Heart right ventricle (tissue), 16 donors: Measurements from ENCODE around the gene STIM2. TPM values are rescaled to one million over a fixed set of nuclear protein-coding genes. Genes with fewer than 3 reads are reported as not detected.

Experiments
- ATAC-seq, 8 donors: fragments of 200-7000 bp; cut with Tn5 transposase; one replicate each; pipeline ENCODE4 v1.9.1; 2020; ENCODE audit warnings: mild to moderate bottlenecking in 8 of 8, moderate library complexity in 8 of 8, moderate number of reproducible peaks in 1 of 8
- DNase-seq, 2 donors: peaks; one replicate each; pipeline ENCODE4 v3.0.0-alpha.2; 2020
- H3K27ac ChIP-seq, 10 donors: fragments of 200-600 bp; sonication (generic) in 2 of 10; one replicate each; pipeline versions ENCODE4 v1.5.0 to v1.8.0; 2020 to 2022; ENCODE audit warnings: mild to moderate bottlenecking in 3 of 10
- H3K27me3 ChIP-seq, 7 donors: fragments of 200-600 bp; one replicate each; pipeline ENCODE4 v1.8.0; 2021 to 2022; ENCODE audit warnings: mild to moderate bottlenecking in 2 of 7
- H3K36me3 ChIP-seq, 9 donors: fragments of 200-600 bp; sonication (generic) in 1 of 9; one replicate each; pipeline versions ENCODE4 v1.5.0 to v1.8.0; 2020 to 2022; ENCODE audit warnings: mild to moderate bottlenecking in 2 of 9
- H3K4me1 ChIP-seq, 9 donors: fragments of 200-600 bp; sonication (generic) in 1 of 9; one replicate each; pipeline versions ENCODE4 v1.5.0 to v1.8.0; 2020 to 2022; ENCODE audit warnings: mild to moderate bottlenecking in 4 of 9
- H3K4me3 ChIP-seq, 10 donors: fragments of 200-600 bp; sonication (generic) in 2 of 10; one replicate each; pipeline versions ENCODE4 v1.5.0 to v1.8.0; 2020 to 2022; ENCODE audit warnings: mild to moderate bottlenecking in 7 of 10, moderate library complexity in 2 of 10
- H3K9me3 ChIP-seq, 11 donors: fragments of 200-600 bp in 10 of 11; sonication (generic) in 2 of 11; one replicate each; pipeline versions ENCODE4 v1.5.0 to v1.8.0; 2013 to 2022; ENCODE audit warnings: mild to moderate bottlenecking in 2 of 11, control low read depth in 1 of 11, moderate library complexity in 1 of 11
- WGBS, 2 donors: extraction: QIAGEN DNeasy Blood & Tissue Kit; methylation state at CpG; one replicate each; pipeline ENCODE4 v1.1.7; 2013; ENCODE audit warnings: inconsistent platforms in 1 of 2; 5-methylcytosine and 5-hydroxymethylcytosine counted together
- intact Hi-C, 10 donors: fragments of 100-400 bp; cut with DNase I; formaldehyde crosslinking; loops; one replicate each; pipeline versions ENCODE4 v1.11.1 to v1.14.2; 2022
- polyA plus RNA-seq, 2 donors: library from polyadenylated mRNA; stranded (reverse); fragments of 200-250 nt; gene quantifications; one replicate each; pipeline ENCODE4 v1.2.3, GENCODE V29; 2013
- total RNA-seq, 10 donors: library from RNA; stranded (reverse); fragmentation: NEBNext Ultra II Directional in 3 of 10; extraction: Animal tissue kit (Norgen Biotek cat#: 25700) in 3 of 10; gene quantifications; one replicate each; pipeline versions ENCODE4 v1.2.1 to v1.2.4, GENCODE V29; 2021 to 2023
- TF ChIP-seq, protein P1 (sequence below), 9 donors: fragments of 200-600 bp; sonication (generic) in 2 of 9; IDR thresholded peaks; one replicate each; pipeline versions ENCODE4 v1.5.0 to v1.8.0; 2021 to 2022; ENCODE audit warnings: antibody characterized with exemption in 9 of 9, mild to moderate bottlenecking in 5 of 9, moderate library complexity in 1 of 9
- donor health status: Arrhythmogenic right ventricular cardiomyopathy.
- donor health status: ischemic (EF 13 %, LVEDD 7.1; RV severe dilation, severe dysfunction).
- donor health status: healthy with polysubstance abuse.
- donor health status: DM: no; HTN: yes; CAD: no.
- donor health status: DM: no; HTN: no; CAD: no.
- donor health status: ischemic (EF 25% LVEDD 6.9; RV normal size, moderate dysfunction).
- donor health status: ischemic (EF 25% LVEDD 5.7; RV mildly dilated, moderate dysfunction).
- donor health status: healthy.
- donor health status: DM: yes; HTN: yes; CAD: no.
- donor health status: Ischemic cardiomyopathy.
- donor health status: ischemic (EF 35%, LVEDD 5.7; RV mildly dilated, moderate dysfunction).
- donor health status: nonischemic (EF 11% LVEDD 7.7; RV severe dilation, severe dysfunction).
- donor health status: DM: yes; HTN: yes; CAD: no.
- donor health status: PGD.
- donor health status: ischemic (EF 29% LVEDD 5.4; RV normal size, mild dysfunction).
- donor health status: nonischemic (EF 23%, LVEDD 6.1; RV moderate dilation, normal function).

STIM2 gene
- total and polyA plus RNA-seq, 12 donors, result 5.2 to 13.5 (median 9.6) TPM

DNA sequence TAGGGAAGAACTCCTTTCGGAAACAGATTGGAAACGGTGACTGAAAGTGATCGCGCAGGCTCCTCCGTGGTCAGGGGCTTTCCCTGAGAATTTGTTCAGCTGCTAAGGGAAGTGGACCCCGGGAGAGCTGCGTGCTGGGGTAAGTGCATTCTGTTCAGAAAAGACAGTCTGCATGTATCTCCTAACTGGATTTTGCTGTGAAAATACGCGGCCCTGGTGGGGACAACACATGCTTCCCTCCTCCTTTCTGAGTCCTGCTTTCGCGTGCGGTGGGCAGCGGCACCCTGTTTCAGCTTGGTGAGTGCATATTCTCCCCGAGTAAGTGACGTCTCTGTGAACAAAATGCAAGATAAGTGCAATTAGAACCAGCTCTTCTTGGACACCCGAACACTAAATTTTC lies 195.6 kb downstream of the STIM2 start:
- H3K27me3 ChIP-seq, result peaks cover 0 to 18% (median 11%) of the 10 kb centered on the region in 7 donors
- 90 to 91% methylated on average over 16 of the region's 16 CpGs for WGBS, 2 donors
- TF ChIP-seq, protein P1, sequence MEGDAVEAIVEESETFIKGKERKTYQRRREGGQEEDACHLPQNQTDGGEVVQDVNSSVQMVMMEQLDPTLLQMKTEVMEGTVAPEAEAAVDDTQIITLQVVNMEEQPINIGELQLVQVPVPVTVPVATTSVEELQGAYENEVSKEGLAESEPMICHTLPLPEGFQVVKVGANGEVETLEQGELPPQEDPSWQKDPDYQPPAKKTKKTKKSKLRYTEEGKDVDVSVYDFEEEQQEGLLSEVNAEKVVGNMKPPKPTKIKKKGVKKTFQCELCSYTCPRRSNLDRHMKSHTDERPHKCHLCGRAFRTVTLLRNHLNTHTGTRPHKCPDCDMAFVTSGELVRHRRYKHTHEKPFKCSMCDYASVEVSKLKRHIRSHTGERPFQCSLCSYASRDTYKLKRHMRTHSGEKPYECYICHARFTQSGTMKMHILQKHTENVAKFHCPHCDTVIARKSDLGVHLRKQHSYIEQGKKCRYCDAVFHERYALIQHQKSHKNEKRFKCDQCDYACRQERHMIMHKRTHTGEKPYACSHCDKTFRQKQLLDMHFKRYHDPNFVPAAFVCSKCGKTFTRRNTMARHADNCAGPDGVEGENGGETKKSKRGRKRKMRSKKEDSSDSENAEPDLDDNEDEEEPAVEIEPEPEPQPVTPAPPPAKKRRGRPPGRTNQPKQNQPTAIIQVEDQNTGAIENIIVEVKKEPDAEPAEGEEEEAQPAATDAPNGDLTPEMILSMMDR (IDR thresholded peaks at IDR 0.05), result no peak
- H3K27ac ChIP-seq, result no peak overlapping the region
- H3K4me1 ChIP-seq, result no peaks in the 10 kb centered on the region
- ATAC-seq, result no peak
- intact Hi-C loops, result no loop called here
- H3K9me3 ChIP-seq, result no peaks in the 10 kb centered on the region
- no peak for DNase-seq
- no peaks in the 10 kb centered on the region for H3K36me3 ChIP-seq
- no peak overlapping the region for H3K4me3 ChIP-seq

DNA sequence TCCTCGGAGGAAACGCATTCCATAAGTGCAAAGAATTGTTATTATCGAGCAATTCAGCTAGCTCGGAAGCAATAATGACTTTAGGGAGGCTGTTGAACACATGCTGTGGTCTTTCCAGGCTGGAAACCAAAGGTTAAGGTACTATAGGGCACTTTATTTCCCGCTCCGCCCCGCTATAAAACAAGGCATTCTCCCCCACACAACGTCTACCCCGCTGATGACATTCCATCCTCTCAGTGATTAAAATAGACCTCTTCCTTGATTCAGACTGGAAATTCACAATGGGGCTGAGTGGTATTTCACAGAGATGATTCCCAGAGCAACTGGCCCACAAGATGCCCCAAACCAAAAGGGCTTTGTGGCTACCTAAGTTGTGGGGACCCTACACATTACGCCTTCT lies 196.4 kb downstream of the STIM2 start:
- Histone ChIP-seq H3K4me3 (no peak overlapping the region), H3K27me3 (peaks cover 0 to 18% (median 12%) of the 10 kb centered on the region in 7 donors), H3K27ac (no peak overlapping the region), H3K4me1 (no peaks in the 10 kb centered on the region), H3K9me3 (no peaks in the 10 kb centered on the region), H3K36me3 (no peaks in the 10 kb centered on the region)
- ATAC-seq (no peak), DNase-seq (no peak)
- WGBS, 2 donors, result 78 to 82% methylated on average over 10 of the region's 10 CpGs
- TF ChIP-seq, protein P1 (IDR thresholded peaks at IDR 0.05), result no peak
- intact Hi-C loops, result no loop called here

DNA sequence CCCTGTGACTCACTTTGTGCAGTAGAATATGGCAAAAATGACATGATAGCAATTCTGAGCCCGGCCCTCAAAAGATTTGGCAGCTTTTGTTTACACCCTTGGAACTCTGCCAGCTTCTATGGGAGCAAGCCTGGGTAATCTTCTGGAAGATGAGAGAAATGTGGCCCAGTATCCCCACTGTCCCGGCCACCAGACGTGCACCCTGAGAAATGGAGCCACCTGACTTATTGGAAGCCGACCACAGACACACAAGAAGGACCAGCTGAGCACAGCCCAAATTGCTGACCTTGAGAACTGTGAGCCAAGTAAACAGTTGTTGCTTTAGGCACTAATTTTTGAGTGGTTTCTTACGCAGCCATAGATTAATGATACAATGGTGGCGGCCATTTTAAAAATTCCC lies 197.0 kb downstream of the STIM2 start:
- DNase-seq (no peak), ATAC-seq (no peak)
- intact Hi-C loops, result no loop called here
- no peaks in the 10 kb centered on the region for H3K4me1 ChIP-seq
- no peak overlapping the region for H3K4me3 ChIP-seq
- WGBS, 2 donors, result 87 to 90% methylated on average over 6 of the region's 6 CpGs
- H3K36me3 ChIP-seq, result no peaks in the 10 kb centered on the region
- no peaks in the 10 kb centered on the region for H3K9me3 ChIP-seq
- peaks cover 0 to 18% (median 11%) of the 10 kb centered on the region in 7 donors for H3K27me3 ChIP-seq
- no peak overlapping the region for H3K27ac ChIP-seq
- TF ChIP-seq, protein P1 (IDR thresholded peaks at IDR 0.05), result no peak

DNA sequence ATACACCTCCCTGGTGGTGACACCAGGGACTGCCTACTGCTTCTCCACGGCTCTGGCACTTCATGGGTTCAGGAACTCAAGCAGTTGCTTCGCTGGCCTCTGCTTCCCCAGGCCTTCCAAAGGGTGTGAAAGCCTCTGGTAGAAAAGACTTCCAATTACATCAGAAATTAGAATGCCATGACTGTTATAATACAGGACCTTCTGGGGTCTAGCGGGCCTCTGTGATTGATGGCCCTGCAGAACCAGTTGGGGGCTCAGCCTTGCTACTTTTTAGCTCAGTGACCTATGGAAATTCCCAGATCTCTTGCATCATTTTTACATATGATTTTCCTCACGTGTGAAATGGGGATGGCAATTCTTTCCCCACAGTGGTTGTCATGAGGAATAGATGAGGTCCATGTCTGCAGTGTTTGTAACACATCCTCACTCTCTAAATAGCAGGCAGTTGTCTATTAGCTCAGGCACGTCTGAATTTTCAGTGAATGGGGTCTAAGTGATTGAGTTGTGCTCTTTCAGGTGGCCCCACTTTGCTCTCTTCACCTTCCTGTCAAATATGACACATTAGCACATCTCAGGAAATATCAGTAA lies 198.3 kb downstream of the STIM2 start:
- Histone ChIP-seq H3K9me3 (no peaks in the 10 kb centered on the region), H3K27me3 (peaks cover 0 to 15% (median 7%) of the 10 kb centered on the region in 7 donors), H3K27ac (no peak overlapping the region), H3K4me3 (no peak overlapping the region), H3K4me1 (no peaks in the 10 kb centered on the region), H3K36me3 (no peaks in the 10 kb centered on the region)
- DNase-seq, result no peak
- ATAC-seq, result no peak
- 47 to 54% methylated on average over 5 of the region's 5 CpGs for whole genome bisulfite sequencing, 2 donors
- intact Hi-C loops, result no loop called here
- TF ChIP-seq, protein P1 (IDR thresholded peaks at IDR 0.05), result no peak
